IMR-90 (cell line): Measurements from ENCODE around the gene OR2G6. TPM values are rescaled to one million over a fixed set of nuclear protein-coding genes. Genes with fewer than 3 reads are reported as not detected.

Experiments
- ATAC-seq: fragments of 200-7000 bp; cut with Tn5 transposase; 2 replicates; pipeline ENCODE4 v1.9.1; 2020; ENCODE audit warnings: low read depth, mild to moderate bottlenecking, moderate library complexity
- BruUV-seq: library from RNA; stranded (reverse); fragments of 400-500 nt; replicated peaks from 2 replicates; lab custom pipeline; 2021; lab: Mats Ljungman, UMichigan
- CTCF ChIA-PET: fragments of 300-600 bp; formaldehyde crosslinking; extraction: SDS; loops from one replicate; lab custom pipeline; 2021; ENCODE audit warnings: antibody characterized with exemption; lab: Yijun Ruan, JAX
- POLR2A ChIA-PET: fragments of 300-600 bp; sonication (Branson Sonifier 250); formaldehyde crosslinking; loops from one replicate; lab custom pipeline; 2022; ENCODE audit warnings: antibody characterized with exemption; ENCODE audit not compliant: unreplicated experiment; lab: Charles Lee
- DNase-seq: peaks from one replicate; pipeline ENCODE4 v3.0.0; 2013
- H2AFZ ChIP-seq: replicated peaks from 2 replicates; pipeline ENCODE3; 2013; ENCODE audit warnings: low read length, mild to moderate bottlenecking; ENCODE audit not compliant: poor library complexity
- H2AK5ac ChIP-seq: 2 replicates; pipeline ENCODE4 v1.6.1; 2013; ENCODE audit warnings: low read depth, low read length, inconsistent platforms
- H2AK9ac ChIP-seq: replicated peaks from 2 replicates; pipeline ENCODE3; 2013; ENCODE audit warnings: mild to moderate bottlenecking, low read depth, low read length, moderate library complexity; ENCODE audit not compliant: poor library complexity
- H2BK120ac ChIP-seq: 2 replicates; pipeline ENCODE4 v1.6.1; 2013; ENCODE audit warnings: low read depth, low read length, inconsistent platforms
- H2BK15ac ChIP-seq: 3 replicates; pipeline ENCODE4 v1.6.1; 2013; ENCODE audit warnings: low read depth, low read length, inconsistent platforms
- H2BK20ac ChIP-seq: 2 replicates; pipeline ENCODE4 v1.6.1; 2013; ENCODE audit warnings: low read depth, mild to moderate bottlenecking, inconsistent platforms, low read length, moderate library complexity
- H2BK5ac ChIP-seq: 2 replicates; pipeline ENCODE4 v1.6.1; 2013; ENCODE audit warnings: mild to moderate bottlenecking, low read depth, low read length, inconsistent platforms; ENCODE audit not compliant: poor library complexity, severe bottlenecking
- H3K14ac ChIP-seq: replicated peaks from 2 replicates; pipeline ENCODE4 v1.6.1; 2013; ENCODE audit warnings: low read depth, low read length, inconsistent platforms
- H3K18ac ChIP-seq: 2 replicates; pipeline ENCODE4 v1.6.1; 2013; ENCODE audit warnings: low read depth, low read length, control low read depth
- H3K23ac ChIP-seq: 2 replicates; pipeline ENCODE4 v1.6.1; 2013; ENCODE audit warnings: low read depth, low read length, inconsistent platforms
- H3K27ac ChIP-seq: 2 replicates; pipeline ENCODE4 v1.5.1; 2013; ENCODE audit warnings: mild to moderate bottlenecking, control low read depth, low read length; ENCODE audit not compliant: insufficient read depth
- H3K27me3 ChIP-seq: 2 replicates; pipeline ENCODE4 v1.6.1; 2013; ENCODE audit warnings: low read length; ENCODE audit not compliant: control insufficient read depth, insufficient read depth
- H3K36me3 ChIP-seq: 2 replicates; pipeline ENCODE4 v1.6.1; 2013; ENCODE audit warnings: low read length, mixed read lengths; ENCODE audit not compliant: control insufficient read depth, insufficient read depth
- H3K4ac ChIP-seq: 2 replicates; pipeline ENCODE4 v1.6.1; 2013; ENCODE audit warnings: low read depth, low read length, inconsistent platforms
- H3K4me1 ChIP-seq: 2 replicates; pipeline ENCODE4 v1.6.1; 2013; ENCODE audit warnings: low read length, mixed read lengths; ENCODE audit not compliant: control insufficient read depth, insufficient read depth
- H3K4me2 ChIP-seq: 2 replicates; pipeline ENCODE4 v1.6.1; 2013; ENCODE audit warnings: low read depth, mild to moderate bottlenecking, control low read depth, low read length, moderate library complexity
- H3K4me3 ChIP-seq: 2 replicates; pipeline ENCODE4 v1.5.1; 2013; ENCODE audit warnings: low read depth, mild to moderate bottlenecking, control low read depth, low read length, moderate library complexity; ENCODE audit not compliant: insufficient read depth
- H3K56ac ChIP-seq: 2 replicates; pipeline ENCODE4 v1.6.1; 2013; ENCODE audit warnings: low read length, inconsistent platforms; ENCODE audit not compliant: insufficient read depth; ENCODE audit errors: extremely low read depth
- H3K79me1 ChIP-seq, 2 experiments: 2 replicates each; pipeline ENCODE4 v1.6.1; 2013; ENCODE audit warnings: low read length in 2 of 2, inconsistent platforms in 1 of 2, low read depth in 1 of 2
- H3K9ac ChIP-seq: 2 replicates; pipeline ENCODE4 v1.6.1; 2013; ENCODE audit warnings: low read depth, low read length, control low read depth
- H3K9me1 ChIP-seq: 2 replicates; pipeline ENCODE4 v1.6.1; 2013; ENCODE audit warnings: low read length, inconsistent platforms; ENCODE audit not compliant: insufficient read depth
- H3K9me3 ChIP-seq: 2 replicates; pipeline ENCODE4 v1.6.1; 2013; ENCODE audit warnings: low read length; ENCODE audit not compliant: control insufficient read depth, insufficient read depth
- H4K20me1 ChIP-seq: 2 replicates; pipeline ENCODE4 v1.6.1; 2013; ENCODE audit warnings: low read length, inconsistent platforms; ENCODE audit not compliant: insufficient read depth
- H4K5ac ChIP-seq: 2 replicates; pipeline ENCODE4 v1.6.1; 2013; ENCODE audit warnings: mild to moderate bottlenecking, low read depth, low read length, control low read depth
- H4K8ac ChIP-seq, 2 experiments: 2 replicates each; pipeline ENCODE4 v1.6.1; 2013; ENCODE audit warnings: low read depth in 2 of 2, low read length in 2 of 2, control low read depth in 1 of 2, inconsistent platforms in 1 of 2
- H4K91ac ChIP-seq: 2 replicates; pipeline ENCODE4 v1.6.1; 2013; ENCODE audit warnings: low read depth, low read length, inconsistent platforms; ENCODE audit not compliant: insufficient read depth
- CHD1 ChIP-seq: IDR thresholded peaks from 2 replicates; pipeline ENCODE4 v1.6.1; 2012; ENCODE audit warnings: low read depth, low read length, improper control_type of control experiment
- CTCF ChIP-seq: conservative IDR thresholded peaks from 2 replicates; pipeline ENCODE4 v1.5.1; 2012; ENCODE audit warnings: mild to moderate bottlenecking, low read depth, low read length, improper control_type of control experiment
- ELK1 ChIP-seq: fragments of 150-350 bp; IDR thresholded peaks from 2 replicates; pipeline ENCODE4 v1.6.1; 2016; ENCODE audit warnings: low read depth, mild to moderate bottlenecking, low read length, moderate library complexity, borderline replicate concordance
- RAD21 ChIP-seq: IDR thresholded peaks from 2 replicates; pipeline ENCODE4 v1.6.1; 2012; ENCODE audit warnings: low read length, improper control_type of control experiment
- SMC3 ChIP-seq: fragments of 150-350 bp; IDR thresholded peaks from 2 replicates; pipeline ENCODE4 v1.6.1; 2016; ENCODE audit warnings: low read depth, mild to moderate bottlenecking, antibody characterized with exemption, low read length, moderate library complexity
- USF2 ChIP-seq: fragments of 150-350 bp; IDR thresholded peaks from 2 replicates; pipeline ENCODE4 v1.6.1; 2017; ENCODE audit warnings: mild to moderate bottlenecking, antibody characterized with exemption, low read length, low read depth
- WGBS, 2 experiments: methylation state at CpG; one replicate each; pipeline versions ENCODE4 v1.1.5 to v1.1.7; 2013; ENCODE audit warnings: missing lambda C conversion rate in 2 of 2; ENCODE audit not compliant: insufficient read length in 1 of 2; ENCODE audit errors: extremely low coverage in 2 of 2; 5-methylcytosine and 5-hydroxymethylcytosine counted together
- dilution Hi-C: fragments of 300-500 bp; cut with HindIII; formaldehyde crosslinking; loops from one replicate; pipeline ENCODE4 v1.14.3; 2018; ENCODE audit warnings: low sequenced_read_pairs; ENCODE audit not compliant: unreplicated experiment
- in situ Hi-C: fragments of 300-500 bp; cut with MboI; formaldehyde crosslinking; loops from 3 replicates; pipeline ENCODE4 v1.14.3; 2019; ENCODE audit warnings: low sequenced_read_pairs, inconsistent platforms, mixed read lengths
- intact Hi-C: fragments of 100-400 bp; cut with micrococcal nuclease; formaldehyde crosslinking; loops from 2 replicates; pipeline ENCODE4 v1.10.0; 2022
- polyA plus RNA-seq, 3 experiments: library from polyadenylated mRNA; depleted of rRNA; stranded (reverse); fragments of >200 nt; gene quantifications; 2 replicates each; pipeline ENCODE4 v1.2.3, GENCODE V29; 2012; ENCODE audit warnings: low replicate concordance in 1 of 3
- total RNA-seq: library from RNA; depleted of rRNA; stranded (reverse); fragments of >200 nt; gene quantifications from 2 replicates; pipeline ENCODE4 v1.2.3, GENCODE V29; 2012

OR2G6 gene
- total and polyA plus RNA-seq, 2 of the 4 experiments (the other 2 are of a cell fraction) = not detected

GRCh38 chr1:248576260-248576980 lies 68.5 kb downstream of the OR2G6 start:
- H2BK20ac ChIP-seq = no peak overlapping the region
- no TSS peak for BruUV-seq
- no peak overlapping the region for H4K8ac ChIP-seq
- in situ Hi-C loops (no loop called here), dilution Hi-C loops (no loop called here), intact Hi-C loops (no loop called here)
- ChIA-PET POLR2A (no interaction called here), CTCF (no interaction called here)
- H3K4me3 ChIP-seq = no peak overlapping the region
- no peak overlapping the region for H4K5ac ChIP-seq
- no peaks in the 10 kb centered on the region for H3K36me3 ChIP-seq
- H3K27me3 ChIP-seq = no peaks in the 10 kb centered on the region
- ATAC-seq (no peak), DNase-seq (no peak)
- H2BK5ac ChIP-seq = no peak overlapping the region
- H2BK120ac ChIP-seq = no peak overlapping the region
- no peaks in the 10 kb centered on the region for H3K79me1 ChIP-seq
- TF ChIP-seq USF2 (no peak), CTCF (no peak), SMC3 (no peak), RAD21 (no peak), CHD1 (no peak), ELK1 (no peak)
- H2AK9ac ChIP-seq = no peak overlapping the region
- no peak overlapping the region for H2AFZ ChIP-seq
- H3K9ac ChIP-seq = no peak overlapping the region
- no peaks in the 10 kb centered on the region for H3K9me3 ChIP-seq
- no peak overlapping the region for H3K23ac ChIP-seq
- H3K4ac ChIP-seq = no peak overlapping the region
- H3K56ac ChIP-seq = no peak overlapping the region
- no peak overlapping the region for H3K4me2 ChIP-seq
- H3K27ac ChIP-seq = no peak overlapping the region
- no peaks in the 10 kb centered on the region for H3K9me1 ChIP-seq
- no peak overlapping the region for H2AK5ac ChIP-seq
- H3K4me1 ChIP-seq = no peaks in the 10 kb centered on the region
- H4K91ac ChIP-seq = no peak overlapping the region
- no peak overlapping the region for H3K18ac ChIP-seq
- no peaks in the 10 kb centered on the region for H4K20me1 ChIP-seq
- no peak overlapping the region for H3K14ac ChIP-seq
- whole genome bisulfite sequencing, 2 experiments = no CpG with 5 or more reads among the region's 9 CpGs
- no peak overlapping the region for H2BK15ac ChIP-seq
